Left ventricle myocardium superior (tissue), 1 donor: ENCODE measurements around the gene PPFIA3. TPM values are rescaled to one million over a fixed set of nuclear protein-coding genes. Genes with fewer than 3 reads are reported as not detected.

ENCODE experiments used
- ATAC-seq: fragments of 200-7000 bp; cut with Tn5 transposase; one replicate; pipeline ENCODE4 v1.9.1; 2020; ENCODE audit warnings: mild to moderate bottlenecking, moderate library complexity
- DNase-seq: peaks from one replicate; pipeline ENCODE4 v3.0.0-alpha.2; 2020
- intact Hi-C: fragments of 100-400 bp; cut with micrococcal nuclease; formaldehyde crosslinking; loops from one replicate; pipeline ENCODE4 v1.11.0; 2022
- total RNA-seq: library from RNA; stranded (reverse); fragmentation: NEBNext Ultra II Directional; extraction: Animal tissue kit (Norgen Biotek cat#: 25700); gene quantifications from one replicate; pipeline ENCODE4 v1.2.1, GENCODE V29; 2021
- donor health status: DM: no; HTN: yes; CAD: no; lungs with severe emphysema.

The PPFIA3 gene
- total RNA-seq, 1 donor from 2014 or later: 4.0 TPM

DNA sequence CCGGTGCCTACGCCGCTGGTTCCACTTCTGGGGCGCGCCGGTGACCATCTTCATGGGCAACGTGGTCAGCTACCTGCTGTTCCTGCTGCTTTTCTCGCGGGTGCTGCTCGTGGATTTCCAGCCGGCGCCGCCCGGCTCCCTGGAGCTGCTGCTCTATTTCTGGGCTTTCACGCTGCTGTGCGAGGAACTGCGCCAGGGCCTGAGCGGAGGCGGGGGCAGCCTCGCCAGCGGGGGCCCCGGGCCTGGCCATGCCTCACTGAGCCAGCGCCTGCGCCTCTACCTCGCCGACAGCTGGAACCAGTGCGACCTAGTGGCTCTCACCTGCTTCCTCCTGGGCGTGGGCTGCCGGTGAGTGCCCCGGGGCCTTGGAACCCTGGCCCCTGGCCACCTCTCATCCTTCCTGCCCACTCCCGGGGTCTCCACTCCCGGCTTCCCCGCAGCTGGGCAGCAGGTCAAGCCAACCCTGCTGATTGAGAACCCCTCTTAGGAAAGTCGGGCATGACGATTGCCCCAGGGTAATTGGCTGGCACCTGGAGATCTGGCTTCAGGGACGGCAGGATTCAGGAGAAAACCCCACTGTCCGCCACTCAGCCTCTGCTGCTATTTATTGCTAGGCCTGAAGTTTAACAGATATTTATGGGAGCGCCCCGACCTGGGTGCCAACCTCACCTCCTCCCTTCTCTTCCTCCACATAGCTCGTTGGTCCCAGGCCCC, 77.3 kb downstream of the PPFIA3 start:
- ATAC-seq (peak; percentile 89), DNase-seq (peak; percentile 81)
- intact Hi-C loops: no loop called here

- ATAC-seq (no peak), DNase-seq (no peak)
- intact Hi-C loops: no loop called here
Observed at GRCh38 chr19:49200238-49200862, 81.0 kb downstream of the PPFIA3 start.

Other genes with a start within 250 kb of the PPFIA3 start
- gene PPP1R15A, start 247.1 kb upstream of the PPFIA3 start, total RNA-seq: 63.0 TPM
- gene TULP2, start 220.8 kb upstream of the PPFIA3 start, total RNA-seq: not detected
- gene NUCB1, start 219.2 kb upstream of the PPFIA3 start, total RNA-seq: 265 TPM
- not detected for gene DHDH, start 185.8 kb upstream of the PPFIA3 start, total RNA-seq
- gene BAX, start 164.7 kb upstream of the PPFIA3 start, total RNA-seq: 22.0 TPM
- gene FTL, start 154.2 kb upstream of the PPFIA3 start, total RNA-seq: 684 TPM
- 103 TPM for gene GYS1, start 126.2 kb upstream of the PPFIA3 start, total RNA-seq
- 44.4 TPM for gene RUVBL2, start 125.7 kb upstream of the PPFIA3 start, total RNA-seq
- gene LHB, start 102.5 kb upstream of the PPFIA3 start, total RNA-seq: not detected
- gene CGB3, start 95.2 kb upstream of the PPFIA3 start, total RNA-seq: not detected
- not detected for gene CGB2, start 87.7 kb upstream of the PPFIA3 start, total RNA-seq
- gene CGB1, start 82.6 kb upstream of the PPFIA3 start, total RNA-seq: not detected
- not detected for gene CGB5, start 75.7 kb upstream of the PPFIA3 start, total RNA-seq
- gene CGB8, start 70.4 kb upstream of the PPFIA3 start, total RNA-seq: not detected
- gene CGB7, start 61.8 kb upstream of the PPFIA3 start, total RNA-seq: not detected
- gene NTF4, start 54.7 kb upstream of the PPFIA3 start, total RNA-seq: not detected
- 0.42 TPM for gene KCNA7, start 46.8 kb upstream of the PPFIA3 start, total RNA-seq
- gene SNRNP70, start 34.1 kb upstream of the PPFIA3 start, total RNA-seq: 139 TPM
- 19.8 TPM for gene LIN7B, start 5.2 kb upstream of the PPFIA3 start, total RNA-seq
- 1.2 TPM for gene C19orf73, start 401 bp upstream of the PPFIA3 start, total RNA-seq
- gene HRC, start 35.9 kb downstream of the PPFIA3 start, total RNA-seq: 868 TPM
- 26.6 TPM for gene TRPM4, start 38.2 kb downstream of the PPFIA3 start, total RNA-seq
- 1.1 TPM for gene SLC6A16, start 205.6 kb downstream of the PPFIA3 start, total RNA-seq
- gene CD37, start 215.9 kb downstream of the PPFIA3 start, total RNA-seq: 6.5 TPM
- gene TEAD2, start 242.9 kb downstream of the PPFIA3 start, total RNA-seq: 62.7 TPM
- gene DKKL1, start 244.3 kb downstream of the PPFIA3 start, total RNA-seq: not detected